GM18858 (cell line): ENCODE measurements around the gene GPC1.

Experiments used
- ATAC-seq: cut with Tn5 transposase; IDR thresholded peaks from one replicate; pipeline ENCODE4 v1.9.1; 2021; ENCODE audit not compliant: unreplicated experiment

Gene GPC1

GRCh38 chr2:240455647-240456446 lies 20.4 kb downstream of the GPC1 start:
- ATAC-seq: no peak

GRCh38 chr2:240456447-240457222 lies 21.2 kb downstream of the GPC1 start:
- no peak for ATAC-seq

- no peak for ATAC-seq
Observed at GRCh38 chr2:240457223-240458043, 22.0 kb downstream of the GPC1 start.

- no peak for ATAC-seq
Observed at GRCh38 chr2:240458044-240458899, 22.8 kb downstream of the GPC1 start.

- no peak for ATAC-seq
Observed at GRCh38 chr2:240458900-240459391, 23.5 kb downstream of the GPC1 start.

GRCh38 chr2:240459401-240460252 lies 24.2 kb downstream of the GPC1 start:
- no peak for ATAC-seq

- no peak for ATAC-seq
Observed at GRCh38 chr2:240460253-240460711, 24.8 kb downstream of the GPC1 start.

GRCh38 chr2:240460781-240461431 lies 25.4 kb downstream of the GPC1 start:
- no peak for ATAC-seq

GRCh38 chr2:240461471-240462072 lies 26.1 kb downstream of the GPC1 start:
- no peak for ATAC-seq

- ATAC-seq: no peak
Observed at GRCh38 chr2:240462073-240462706, 26.7 kb downstream of the GPC1 start.

- no peak for ATAC-seq
Observed at GRCh38 chr2:240462707-240463273, 27.3 kb downstream of the GPC1 start.

- no peak for ATAC-seq
Observed at GRCh38 chr2:240463274-240463865, 27.9 kb downstream of the GPC1 start.

GRCh38 chr2:240463866-240464481 lies 28.5 kb downstream of the GPC1 start:
- no peak for ATAC-seq

- ATAC-seq: no peak
Observed at GRCh38 chr2:240464514-240465241, 29.2 kb downstream of the GPC1 start.

- no peak for ATAC-seq
Observed at GRCh38 chr2:240465268-240465764, 29.9 kb downstream of the GPC1 start.
